Nucleus accumbens (tissue), 56 donors: ENCODE data around the gene ARPC1A.
"Not testable (repeated sequence)": the region's sequence is repeated elsewhere in the genome, so short reads cannot be mapped to it uniquely, and the experiment has no call there.

Experiments
- DNase-seq, 56 donors: peaks; one replicate each; lab custom pipeline; 2025; lab: John Stamatoyannopoulos, UW

Gene ARPC1A

GRCh38 chr7:99384523-99384922 lies 58.8 kb downstream of the ARPC1A start:
- no peak for DNase-seq

- no peak for DNase-seq
Measured at GRCh38 chr7:99385564-99385963, 59.9 kb downstream of the ARPC1A start.

DNA sequence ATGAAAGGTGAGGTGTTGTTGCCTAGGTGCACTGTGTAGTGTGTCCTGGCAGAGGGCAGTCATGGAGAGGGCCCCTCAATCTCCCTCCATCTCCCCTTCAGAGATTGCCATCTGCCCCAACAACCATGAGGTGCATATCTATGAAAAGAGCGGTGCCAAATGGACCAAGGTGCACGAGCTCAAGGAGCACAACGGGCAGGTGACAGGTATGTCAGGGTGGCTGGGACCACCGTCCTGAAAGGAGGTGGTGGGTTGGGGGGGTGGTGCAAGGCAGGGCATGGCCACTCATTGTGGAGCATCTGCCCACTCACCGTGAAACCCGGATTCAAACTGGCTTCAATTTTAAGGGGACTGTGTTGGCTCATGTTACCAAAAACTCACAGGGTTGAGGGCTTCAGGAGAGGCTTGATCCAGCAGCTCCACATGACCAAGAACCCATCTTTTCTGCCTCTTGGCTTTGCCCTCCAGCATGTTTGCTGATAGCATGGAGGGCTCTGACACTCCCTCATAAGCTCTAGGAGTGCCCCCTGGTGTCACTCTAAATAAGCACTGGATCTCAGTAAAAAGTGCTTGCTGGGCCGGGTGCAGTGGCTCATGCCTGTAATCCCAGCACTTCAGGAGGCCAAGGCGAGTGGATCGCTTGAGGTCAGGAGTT lies 61.0 kb downstream of the ARPC1A start:
- DNase-seq = no peak

DNA sequence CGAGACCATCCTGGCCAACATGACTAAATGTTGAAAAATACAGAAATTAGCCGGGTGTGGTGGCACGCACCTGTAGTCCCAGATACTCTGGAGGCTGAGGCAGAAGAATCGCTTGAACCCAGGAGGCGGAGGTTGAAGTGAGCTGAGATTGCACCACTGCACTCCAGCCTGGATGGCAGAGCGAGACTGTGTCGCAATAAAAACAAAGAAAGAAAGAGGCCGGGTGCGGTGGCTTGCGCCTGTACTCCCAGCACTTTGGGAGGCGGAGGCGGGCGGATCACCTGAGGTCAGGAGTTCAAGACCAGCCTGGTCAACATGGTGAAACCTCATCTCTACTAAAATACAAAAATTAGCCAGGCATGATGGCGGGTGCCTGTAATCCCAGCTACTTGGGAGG lies 61.5 kb downstream of the ARPC1A start:
- DNase-seq = not testable (repeated sequence)

DNA sequence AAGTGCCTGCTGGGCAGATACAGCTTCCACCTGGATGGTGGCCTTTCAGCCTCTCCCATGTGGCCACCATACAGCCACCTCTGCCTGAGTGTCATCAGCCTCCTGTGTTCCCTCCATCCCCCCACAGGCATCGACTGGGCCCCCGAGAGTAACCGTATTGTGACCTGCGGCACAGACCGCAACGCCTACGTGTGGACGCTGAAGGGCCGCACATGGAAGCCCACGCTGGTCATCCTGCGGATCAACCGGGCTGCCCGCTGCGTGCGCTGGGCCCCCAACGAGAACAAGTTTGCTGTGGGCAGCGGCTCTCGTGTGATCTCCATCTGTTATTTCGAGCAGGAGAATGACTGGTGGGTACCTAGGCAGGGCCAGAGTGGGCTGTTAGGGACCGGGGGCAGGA lies 62.2 kb downstream of the ARPC1A start:
- DNase-seq = no peak

DNA sequence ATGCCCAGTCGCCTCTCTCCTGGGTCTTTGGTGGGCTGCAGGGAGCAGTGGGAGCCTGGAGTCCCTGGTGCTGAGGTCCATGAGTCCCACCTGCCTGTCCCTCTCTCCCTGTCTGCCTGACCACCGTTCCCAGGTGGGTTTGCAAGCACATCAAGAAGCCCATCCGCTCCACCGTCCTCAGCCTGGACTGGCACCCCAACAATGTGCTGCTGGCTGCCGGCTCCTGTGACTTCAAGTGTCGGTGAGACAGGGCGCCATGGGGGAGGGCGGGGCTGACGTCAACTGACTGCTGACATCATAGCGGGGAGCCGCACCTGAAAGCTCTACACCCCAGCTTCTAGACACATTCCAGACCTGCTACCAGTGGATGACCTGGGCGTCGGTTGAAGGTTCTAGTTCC lies 64.1 kb downstream of the ARPC1A start:
- no peak for DNase-seq

GRCh38 chr7:99390941-99391602 lies 65.4 kb downstream of the ARPC1A start:
- DNase-seq = no peak

GRCh38 chr7:99392046-99392445 lies 66.3 kb downstream of the ARPC1A start:
- no peak for DNase-seq

DNA sequence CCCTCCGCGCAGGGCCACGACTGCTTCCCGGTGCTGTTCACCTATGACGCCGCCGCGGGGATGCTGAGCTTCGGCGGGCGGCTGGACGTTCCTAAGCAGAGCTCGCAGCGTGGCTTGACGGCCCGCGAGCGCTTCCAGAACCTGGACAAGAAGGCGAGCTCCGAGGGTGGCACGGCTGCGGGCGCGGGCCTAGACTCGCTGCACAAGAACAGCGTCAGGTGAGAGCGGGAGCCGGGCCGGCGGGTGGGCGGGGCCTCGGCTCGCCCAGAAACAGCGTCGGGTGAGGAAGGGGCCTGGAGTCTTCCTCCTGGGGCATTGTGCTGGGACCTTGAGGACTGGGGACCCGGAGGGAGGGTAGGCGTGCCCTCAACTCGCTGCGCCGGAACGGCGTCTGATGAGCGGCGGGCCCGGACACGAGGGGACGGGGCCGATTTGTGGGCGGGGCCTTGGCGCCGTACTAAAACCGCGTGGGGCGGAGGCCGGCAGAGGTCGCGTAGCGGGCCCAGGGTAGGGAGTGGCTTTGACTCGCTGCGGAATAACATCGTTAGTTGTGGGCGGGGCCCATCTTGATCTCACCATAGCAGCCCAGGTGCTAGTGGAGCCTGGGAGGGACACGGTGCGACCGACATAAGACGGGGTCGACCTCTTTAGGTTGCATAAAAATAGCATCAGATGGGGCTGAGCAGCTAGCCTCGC lies 67.1 kb downstream of the ARPC1A start:
- DNase-seq = peak in 48 of 56 donors; percentile 7 to 88 (median 48)

- peak in 7 of 56 donors; percentile 36 to 69 (median 61) for DNase-seq
Measured at GRCh38 chr7:99393355-99394187, 67.9 kb downstream of the ARPC1A start.

DNA sequence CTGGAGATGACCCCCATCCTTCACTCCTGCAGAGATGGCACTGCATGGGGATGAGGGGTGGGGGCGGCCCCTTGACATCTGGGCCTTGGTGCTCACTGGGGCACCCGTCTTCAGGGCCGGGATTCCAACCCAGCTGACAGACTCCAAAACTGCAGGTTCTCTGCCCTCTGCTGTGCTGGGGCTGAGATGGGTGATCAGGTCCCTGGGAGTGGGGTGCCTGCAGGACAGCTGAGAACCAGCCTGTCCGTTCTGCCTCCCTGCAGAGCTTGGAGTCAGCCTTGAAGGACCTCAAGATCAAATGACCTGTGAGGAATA lies 68.4 kb downstream of the ARPC1A start:
- DNase-seq = no peak

- no peak for DNase-seq
Measured at GRCh38 chr7:99395616-99396327, 70.1 kb downstream of the ARPC1A start.

DNA sequence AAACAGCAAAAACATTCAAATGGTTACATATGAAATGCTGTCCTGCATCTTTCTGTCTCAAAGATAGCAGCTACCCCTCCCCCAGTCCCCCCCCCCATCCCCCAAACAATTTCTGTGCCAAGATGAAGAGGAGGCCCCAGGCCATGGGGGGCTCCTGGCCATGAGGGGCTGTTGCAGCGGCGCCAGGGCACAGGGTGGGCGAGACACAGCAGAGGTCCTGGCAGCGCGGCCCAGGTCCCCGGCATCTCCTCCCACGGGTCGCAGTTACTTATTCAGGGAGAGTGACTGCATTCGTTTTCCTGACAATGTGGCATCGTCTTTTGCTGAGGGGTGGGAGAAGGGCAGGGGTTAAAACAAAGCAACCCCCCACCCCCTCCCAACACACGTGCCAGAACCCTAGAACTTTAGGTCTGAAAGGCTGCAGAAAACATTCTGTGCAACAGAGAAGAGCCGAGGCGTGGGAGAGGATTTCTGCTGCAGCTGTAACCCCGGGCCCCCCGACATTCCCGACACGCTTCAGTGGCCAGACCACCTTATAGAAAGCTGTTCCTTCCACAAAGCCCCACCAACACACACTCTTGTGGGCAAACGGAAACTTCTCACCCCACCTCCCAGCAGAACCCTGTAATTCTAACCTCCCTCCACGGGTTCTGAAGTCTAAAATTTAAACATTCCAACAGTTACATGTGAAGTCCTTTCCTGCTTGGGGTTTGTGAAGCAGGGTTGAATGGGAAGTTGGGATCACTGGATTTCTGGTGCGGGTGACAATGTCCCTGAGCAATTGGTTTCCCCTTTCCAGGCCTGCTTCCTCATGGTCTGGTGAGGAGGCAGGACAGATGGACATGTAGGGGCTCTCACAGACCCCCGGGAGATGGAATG lies 71.0 kb downstream of the ARPC1A start:
- DNase-seq = no peak

- no peak for DNase-seq
Measured at GRCh38 chr7:99397297-99397983, 71.7 kb downstream of the ARPC1A start.

- no peak for DNase-seq
Measured at GRCh38 chr7:99398891-99399445, 73.3 kb downstream of the ARPC1A start.

DNA sequence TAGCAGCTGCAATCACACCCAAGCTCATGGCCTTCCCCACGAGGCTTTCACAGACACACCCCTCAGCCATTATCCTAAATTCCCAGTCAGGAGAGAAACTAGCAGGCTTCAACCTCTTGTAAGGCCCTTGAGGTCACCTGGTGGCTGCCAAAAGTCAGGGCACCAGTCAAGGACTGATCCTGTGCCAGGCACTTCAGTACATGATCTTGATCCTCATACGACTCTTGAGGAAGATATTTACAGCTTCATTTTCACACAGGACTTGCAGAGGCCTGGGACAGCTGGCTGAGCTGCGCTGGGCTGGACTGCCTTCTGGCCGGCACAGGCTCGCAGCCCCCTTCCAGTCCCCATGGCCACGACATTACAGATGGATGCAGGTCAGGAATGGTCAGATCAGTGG lies 73.9 kb downstream of the ARPC1A start:
- no peak for DNase-seq

DNA sequence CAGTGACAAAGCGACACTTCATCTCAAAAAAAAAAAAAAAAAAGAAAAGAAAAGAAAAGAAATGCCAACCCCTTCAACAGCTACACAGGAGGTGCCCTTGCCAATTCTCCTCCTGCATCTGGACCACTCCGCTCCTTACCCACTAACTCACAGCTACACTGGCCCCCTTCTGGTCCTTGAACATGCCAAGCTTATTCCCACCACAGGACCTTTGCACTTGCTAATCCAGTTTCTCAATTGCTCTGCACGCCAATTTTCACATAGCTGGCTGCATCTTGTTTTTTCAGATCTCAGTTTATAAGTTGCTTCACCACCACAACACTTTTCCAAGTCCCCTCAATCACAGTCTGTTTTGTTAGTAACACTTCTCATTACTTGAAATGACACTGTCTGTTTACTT lies 77.2 kb downstream of the ARPC1A start:
- no peak for DNase-seq

GRCh38 chr7:99403764-99404163 lies 78.1 kb downstream of the ARPC1A start:
- DNase-seq = no peak
